Osteocyte (in vitro differentiated cells): ENCODE results near the gene GSK3B. TPM values are rescaled to one million over a fixed set of nuclear protein-coding genes. Genes with fewer than 3 reads are reported as not detected.

ENCODE experiments used
- DNase-seq: peaks from one replicate; pipeline ENCODE4 v3.0.0; 2021; ENCODE audit warnings: mixed read lengths; ENCODE audit not compliant: unreplicated experiment; ENCODE audit errors: extremely low spot score
- H3K27ac Mint-ChIP-seq: one replicate; pipeline ENCODE4 v1.8.0; 2021; ENCODE audit warnings: mild to moderate bottlenecking, mixed read lengths; ENCODE audit not compliant: unreplicated experiment
- H3K27me3 Mint-ChIP-seq: one replicate; pipeline ENCODE4 v1.8.0; 2021; ENCODE audit warnings: mixed read lengths; ENCODE audit not compliant: unreplicated experiment
- H3K36me3 Mint-ChIP-seq: one replicate; pipeline ENCODE4 v1.8.0; 2021; ENCODE audit warnings: mixed read lengths; ENCODE audit not compliant: unreplicated experiment
- H3K4me1 Mint-ChIP-seq: one replicate; pipeline ENCODE4 v1.8.0; 2021; ENCODE audit warnings: mixed read lengths; ENCODE audit not compliant: unreplicated experiment
- H3K4me3 Mint-ChIP-seq: one replicate; pipeline ENCODE4 v1.8.0; 2021; ENCODE audit warnings: mild to moderate bottlenecking, moderate library complexity, mixed read lengths; ENCODE audit not compliant: unreplicated experiment
- H3K9me3 Mint-ChIP-seq: one replicate; pipeline ENCODE4 v1.8.0; 2021; ENCODE audit warnings: mixed read lengths; ENCODE audit not compliant: unreplicated experiment
- CTCF ChIP-seq: fragments of 200-600 bp; sonication (generic); IDR thresholded peaks from 2 replicates; pipeline ENCODE4 v1.5.0; 2021; ENCODE audit warnings: antibody characterized with exemption, mild to moderate bottlenecking, moderate library complexity
- total RNA-seq: library from RNA; stranded (reverse); gene quantifications from 2 replicates; pipeline ENCODE4 v1.2.1, GENCODE V29; 2021

The GSK3B gene
- total RNA-seq, 1 donor from 2014 or later, result 80.0 TPM

GRCh38 chr3:119901148-119901547 lies 193.1 kb downstream of the GSK3B start:
- no peak overlapping the region for H3K27ac Mint-ChIP-seq
- H3K9me3 Mint-ChIP-seq, result no peaks in the 10 kb centered on the region
- no peak overlapping the region for H3K4me3 Mint-ChIP-seq
- no peaks in the 10 kb centered on the region for H3K27me3 Mint-ChIP-seq
- H3K4me1 Mint-ChIP-seq, result no peaks in the 10 kb centered on the region
- DNase-seq, result no peak
- H3K36me3 Mint-ChIP-seq, result peaks cover 23% of the 10 kb centered on the region
- TF ChIP-seq CTCF, result no peak

GRCh38 chr3:119899192-119899511 lies 195.1 kb downstream of the GSK3B start:
- DNase-seq, result no peak
- H3K27me3 Mint-ChIP-seq, result no peaks in the 10 kb centered on the region
- no peaks in the 10 kb centered on the region for H3K9me3 Mint-ChIP-seq
- no peaks in the 10 kb centered on the region for H3K4me1 Mint-ChIP-seq
- H3K27ac Mint-ChIP-seq, result no peak overlapping the region
- no peak for TF ChIP-seq CTCF
- H3K4me3 Mint-ChIP-seq, result no peak overlapping the region
- H3K36me3 Mint-ChIP-seq, result peaks cover 25% of the 10 kb centered on the region

GRCh38 chr3:119898478-119899191 lies 195.6 kb downstream of the GSK3B start:
- DNase-seq, result no peak
- Mint-ChIP-seq H3K36me3 (peaks cover 29% of the 10 kb centered on the region), H3K4me1 (no peaks in the 10 kb centered on the region), H3K27me3 (no peaks in the 10 kb centered on the region), H3K4me3 (no peak overlapping the region), H3K9me3 (no peaks in the 10 kb centered on the region), H3K27ac (no peak overlapping the region)
- no peak for TF ChIP-seq CTCF

GRCh38 chr3:119894195-119894594 lies 200.1 kb downstream of the GSK3B start:
- peaks cover 17% of the 10 kb centered on the region for H3K4me1 Mint-ChIP-seq
- no peaks in the 10 kb centered on the region for H3K27me3 Mint-ChIP-seq
- peaks cover 31% of the 10 kb centered on the region for H3K36me3 Mint-ChIP-seq
- no peak overlapping the region for H3K27ac Mint-ChIP-seq
- DNase-seq, result no peak
- no peak overlapping the region for H3K4me3 Mint-ChIP-seq
- peaks cover 3% of the 10 kb centered on the region for H3K9me3 Mint-ChIP-seq
- TF ChIP-seq CTCF, result no peak

GRCh38 chr3:119893769-119894168 lies 200.5 kb downstream of the GSK3B start:
- DNase-seq, result no peak
- Mint-ChIP-seq H3K36me3 (peaks cover 33% of the 10 kb centered on the region), H3K27ac (no peak overlapping the region), H3K4me1 (peaks cover 17% of the 10 kb centered on the region), H3K9me3 (peaks cover 6% of the 10 kb centered on the region), H3K4me3 (no peak overlapping the region), H3K27me3 (no peaks in the 10 kb centered on the region)
- TF ChIP-seq CTCF, result no peak
